Activated naive CD8-positive, alpha-beta T cell treated with anti-CD3 and anti-CD28 coated beads, Interleukin-2, amount 50 U/mL, for 16 hours (primary cell): ENCODE data around the gene SIAH1.
"Not testable (repeated sequence)": the region's sequence is repeated elsewhere in the genome, so short reads cannot be mapped to it uniquely, and the experiment has no call there.

Source experiments
- DNase-seq: peaks from one replicate; pipeline ENCODE4 v3.0.0-alpha.2; 2020; ENCODE audit warnings: low read depth, low spot score

SIAH1 gene, protein sequence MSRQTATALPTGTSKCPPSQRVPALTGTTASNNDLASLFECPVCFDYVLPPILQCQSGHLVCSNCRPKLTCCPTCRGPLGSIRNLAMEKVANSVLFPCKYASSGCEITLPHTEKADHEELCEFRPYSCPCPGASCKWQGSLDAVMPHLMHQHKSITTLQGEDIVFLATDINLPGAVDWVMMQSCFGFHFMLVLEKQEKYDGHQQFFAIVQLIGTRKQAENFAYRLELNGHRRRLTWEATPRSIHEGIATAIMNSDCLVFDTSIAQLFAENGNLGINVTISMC

GRCh38 chr16:48385253-48386150 is at the start of gene SIAH1:
Gene SIAH1, minus strand, starts transcription at chr16:48385413. Its CDS starts 22,985 bp downstream, at chr16:48362428.
- peak; percentile 76 for DNase-seq

- no peak for DNase-seq
Measured at GRCh38 chr16:48434653-48435317, 49.6 kb upstream of the SIAH1 start.

GRCh38 chr16:48433850-48434530 is 48.8 kb upstream of the SIAH1 start:
- DNase-seq: no peak

GRCh38 chr16:48433116-48433849 is 48.1 kb upstream of the SIAH1 start:
- DNase-seq: no peak

- DNase-seq: no peak
Measured at GRCh38 chr16:48432136-48432535, 46.9 kb upstream of the SIAH1 start.

DNA sequence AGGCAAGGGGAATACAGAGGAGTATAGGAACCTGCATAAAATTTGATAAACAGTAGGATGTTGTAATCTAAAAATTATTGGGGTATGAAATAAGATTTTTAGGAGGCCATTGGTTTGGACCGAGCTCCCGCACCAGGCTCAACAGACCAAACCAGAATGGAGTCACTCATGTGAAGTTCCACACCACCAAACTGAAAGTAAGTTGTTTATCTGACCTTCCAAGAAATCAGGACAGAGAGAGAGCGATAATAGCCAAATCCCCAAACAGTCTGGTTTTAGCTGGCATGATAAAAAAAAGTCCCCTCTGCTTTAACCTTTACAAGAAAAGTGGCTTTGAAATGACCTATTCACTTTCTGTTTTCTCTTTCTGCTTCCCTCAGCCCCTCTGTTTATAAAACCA is 45.7 kb upstream of the SIAH1 start:
- no peak for DNase-seq

DNA sequence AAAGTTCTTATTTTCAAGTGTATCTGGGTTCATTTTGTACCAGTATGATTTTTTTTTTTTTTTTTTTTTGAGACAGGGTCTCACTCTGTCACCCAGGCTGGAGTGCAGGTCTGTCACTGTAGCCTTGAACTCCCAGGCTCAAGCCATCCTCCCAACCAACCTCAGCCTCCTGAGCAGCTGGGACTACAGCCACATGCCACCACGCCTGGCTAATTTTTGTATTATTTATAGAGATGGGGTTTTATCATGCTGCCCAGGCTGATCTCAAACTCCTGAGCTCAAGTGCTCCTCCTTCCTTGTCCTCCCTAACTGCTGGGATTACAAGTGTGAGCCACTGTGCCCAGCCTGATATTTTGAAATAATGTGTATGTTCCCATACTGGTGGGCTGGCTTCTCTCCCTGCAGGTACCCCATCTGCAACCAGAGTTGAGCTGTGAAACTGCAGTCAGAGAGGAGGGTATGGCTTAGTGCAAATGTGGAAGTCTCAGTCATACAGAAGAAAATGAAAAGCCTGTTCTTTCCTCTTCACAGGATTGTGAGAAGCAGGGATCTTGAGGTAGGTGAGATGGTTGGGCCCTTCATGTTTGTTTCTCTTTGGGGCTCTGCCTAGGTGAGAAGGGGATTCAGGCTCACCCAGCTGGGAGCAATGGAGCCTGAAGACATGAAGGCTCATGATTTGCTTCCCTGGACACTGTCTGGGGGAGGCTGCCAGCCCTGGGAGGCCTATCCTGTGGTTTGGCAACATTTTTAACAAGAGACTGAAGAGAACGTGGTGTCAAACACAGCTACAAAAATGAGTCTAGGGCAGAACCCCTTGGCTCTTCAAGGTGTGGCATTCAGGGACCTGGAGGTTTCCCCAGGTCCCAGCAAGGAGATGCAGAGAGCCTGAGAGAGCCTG is 41.3 kb upstream of the SIAH1 start:
- no peak for DNase-seq

DNA sequence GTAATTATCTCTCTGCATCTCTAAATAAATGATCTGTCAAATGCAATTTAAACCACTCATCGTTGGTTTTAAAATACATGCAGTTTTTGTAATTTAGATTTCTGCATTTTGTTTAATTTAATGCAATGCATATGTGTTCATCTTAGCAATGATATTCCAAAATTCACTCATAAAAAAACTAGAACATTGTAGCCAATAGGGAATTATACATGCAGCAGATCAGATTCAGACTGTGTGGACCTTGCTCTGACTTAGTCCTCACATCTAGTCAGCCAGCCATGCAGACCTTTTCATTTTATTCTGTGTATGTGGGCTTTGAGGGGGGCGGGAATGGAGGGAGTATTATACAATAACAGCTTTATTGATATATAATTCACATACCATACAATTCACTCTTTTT is 37.3 kb upstream of the SIAH1 start:
- no peak for DNase-seq

- no peak for DNase-seq
Measured at GRCh38 chr16:48421741-48422140, 36.5 kb upstream of the SIAH1 start.

GRCh38 chr16:48420437-48420836 is 35.2 kb upstream of the SIAH1 start:
- DNase-seq: no peak

DNA sequence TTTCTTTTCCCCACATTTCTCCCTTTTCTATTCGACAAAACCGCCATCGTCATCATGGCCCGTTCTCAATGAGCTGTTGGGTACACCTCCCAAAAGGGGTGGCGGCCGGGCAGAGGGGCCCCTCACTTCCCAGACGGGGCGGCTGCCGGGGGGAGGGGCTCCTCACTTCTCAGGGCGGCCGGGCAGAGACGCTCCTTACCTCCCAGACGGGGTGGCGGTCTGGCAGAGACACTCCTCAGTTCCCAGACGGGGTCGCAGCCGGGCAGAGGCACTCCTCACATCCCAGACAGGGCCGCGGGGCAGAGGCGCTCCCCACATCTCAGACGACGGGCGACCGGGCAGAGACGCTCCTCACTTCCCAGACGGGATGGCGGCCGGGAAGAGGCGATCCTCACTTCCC is 31.4 kb upstream of the SIAH1 start:
- not testable (repeated sequence) for DNase-seq

- no peak for DNase-seq
Measured at GRCh38 chr16:48413272-48413671, 28.1 kb upstream of the SIAH1 start.

GRCh38 chr16:48409839-48410632 is 24.8 kb upstream of the SIAH1 start:
- DNase-seq: no peak

- DNase-seq: no peak
Measured at GRCh38 chr16:48408688-48409087, 23.5 kb upstream of the SIAH1 start.

DNA sequence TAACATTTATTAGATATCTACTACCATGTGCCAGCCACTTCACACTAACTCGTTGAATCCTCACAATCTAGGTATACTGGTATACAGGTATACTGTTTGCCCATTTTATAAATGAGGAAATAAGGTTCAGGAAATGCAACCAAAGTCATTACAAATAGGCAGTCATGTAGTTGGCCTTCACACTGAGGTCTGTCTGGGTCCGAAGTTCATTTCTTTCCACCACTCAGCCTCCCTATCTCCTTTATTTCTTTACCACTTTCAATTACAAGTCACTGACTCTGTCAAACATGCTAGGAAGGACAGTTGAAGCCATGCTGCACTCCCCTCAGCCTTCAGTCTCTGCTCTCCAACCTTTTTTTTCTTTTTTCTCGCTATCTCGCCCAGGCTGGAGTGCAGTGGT is 20.7 kb upstream of the SIAH1 start:
- no peak for DNase-seq

DNA sequence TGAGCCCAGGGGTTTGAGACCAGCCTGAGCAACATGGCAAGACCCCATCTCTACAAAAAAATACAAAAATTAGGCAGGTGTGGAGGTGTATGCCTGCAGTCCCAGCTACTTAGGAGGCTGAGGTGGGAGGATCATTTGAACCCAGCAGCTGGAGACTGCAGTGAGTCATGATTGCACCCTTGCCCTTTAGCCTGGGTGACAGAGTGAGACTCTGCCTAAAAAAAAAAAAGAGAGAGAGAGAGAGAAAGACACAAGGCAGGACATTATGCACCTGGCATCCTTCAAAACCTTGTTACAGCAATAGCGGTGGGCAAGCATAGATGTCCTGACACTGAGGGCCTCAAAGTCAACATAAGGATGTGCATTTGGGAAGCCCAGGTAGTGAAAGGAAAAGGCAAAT is 19.9 kb upstream of the SIAH1 start:
- no peak for DNase-seq

GRCh38 chr16:48402547-48402946 is 17.3 kb upstream of the SIAH1 start:
- DNase-seq: not testable (repeated sequence)

DNA sequence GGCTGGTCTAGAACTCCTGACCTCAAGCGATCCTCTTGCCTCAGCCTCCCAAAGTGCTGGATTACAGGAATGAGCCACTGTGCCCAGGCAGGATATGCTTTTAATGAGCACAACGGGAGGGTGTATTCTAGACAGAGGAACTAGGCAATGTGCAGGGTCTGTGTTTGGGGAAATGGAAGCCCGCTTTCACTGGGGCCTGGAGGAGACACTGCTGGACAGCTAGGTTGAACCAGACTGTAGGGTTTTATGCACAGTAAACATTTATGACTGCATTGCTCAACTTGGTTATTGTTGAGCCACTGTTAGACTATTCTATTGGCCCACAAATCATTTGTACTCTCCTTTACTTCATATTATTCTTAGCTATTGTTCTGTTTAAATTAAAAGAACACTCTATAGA is 10.2 kb upstream of the SIAH1 start:
- no peak for DNase-seq

DNA sequence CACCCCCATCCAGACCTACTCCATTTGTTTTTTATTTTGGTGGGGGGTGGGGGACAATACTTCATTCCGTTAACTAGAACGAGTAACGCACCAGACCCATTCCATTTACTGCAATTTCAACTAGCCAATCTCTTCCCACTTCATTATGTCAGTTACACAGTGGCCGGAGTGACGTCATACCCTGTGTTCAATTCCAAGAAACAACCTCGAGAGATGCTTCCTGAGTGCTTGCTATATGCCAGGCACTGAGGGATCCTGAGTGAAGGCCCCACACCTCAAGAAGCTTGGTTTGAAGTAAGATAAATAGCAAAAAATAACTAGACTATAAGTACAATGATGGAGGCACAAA is 9.1 kb upstream of the SIAH1 start:
- no peak for DNase-seq
